Esophagus squamous epithelium (tissue), 4 donors: Measurements from ENCODE around the gene WDR48.

ENCODE experiments used
- POLR2A ChIP-seq, 4 donors: fragments of 450-650 bp; IDR thresholded peaks; one replicate each; pipeline ENCODE4 v1.6.1; 2017; ENCODE audit warnings: antibody characterized with exemption in 4 of 4, mild to moderate bottlenecking in 4 of 4, moderate library complexity in 3 of 4
- TF ChIP-seq, protein P1 (sequence below), 6 experiments: fragments of 450-650 bp in 4 of 6; fragments of 200-600 bp in 2 of 6; sonication (generic) in 2 of 6; IDR thresholded peaks; one replicate each; pipeline ENCODE4 v1.5.1; 2016 to 2019; ENCODE audit warnings: antibody characterized with exemption in 6 of 6, mild to moderate bottlenecking in 4 of 6, moderate library complexity in 4 of 6

- TF ChIP-seq, protein P1, sequence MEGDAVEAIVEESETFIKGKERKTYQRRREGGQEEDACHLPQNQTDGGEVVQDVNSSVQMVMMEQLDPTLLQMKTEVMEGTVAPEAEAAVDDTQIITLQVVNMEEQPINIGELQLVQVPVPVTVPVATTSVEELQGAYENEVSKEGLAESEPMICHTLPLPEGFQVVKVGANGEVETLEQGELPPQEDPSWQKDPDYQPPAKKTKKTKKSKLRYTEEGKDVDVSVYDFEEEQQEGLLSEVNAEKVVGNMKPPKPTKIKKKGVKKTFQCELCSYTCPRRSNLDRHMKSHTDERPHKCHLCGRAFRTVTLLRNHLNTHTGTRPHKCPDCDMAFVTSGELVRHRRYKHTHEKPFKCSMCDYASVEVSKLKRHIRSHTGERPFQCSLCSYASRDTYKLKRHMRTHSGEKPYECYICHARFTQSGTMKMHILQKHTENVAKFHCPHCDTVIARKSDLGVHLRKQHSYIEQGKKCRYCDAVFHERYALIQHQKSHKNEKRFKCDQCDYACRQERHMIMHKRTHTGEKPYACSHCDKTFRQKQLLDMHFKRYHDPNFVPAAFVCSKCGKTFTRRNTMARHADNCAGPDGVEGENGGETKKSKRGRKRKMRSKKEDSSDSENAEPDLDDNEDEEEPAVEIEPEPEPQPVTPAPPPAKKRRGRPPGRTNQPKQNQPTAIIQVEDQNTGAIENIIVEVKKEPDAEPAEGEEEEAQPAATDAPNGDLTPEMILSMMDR (IDR thresholded peaks at IDR 0.05), result no peak
- no peak for TF ChIP-seq POLR2A (IDR thresholded peaks at IDR 0.05)
Measured at GRCh38 chr3:39133822-39134221, 82.0 kb downstream of the WDR48 start.
